ENCODE measurements around the gene VDR.
A peak's percentile ranks its signal among the peaks of the same experiment; 100 is the strongest.

VDR gene

DNA sequence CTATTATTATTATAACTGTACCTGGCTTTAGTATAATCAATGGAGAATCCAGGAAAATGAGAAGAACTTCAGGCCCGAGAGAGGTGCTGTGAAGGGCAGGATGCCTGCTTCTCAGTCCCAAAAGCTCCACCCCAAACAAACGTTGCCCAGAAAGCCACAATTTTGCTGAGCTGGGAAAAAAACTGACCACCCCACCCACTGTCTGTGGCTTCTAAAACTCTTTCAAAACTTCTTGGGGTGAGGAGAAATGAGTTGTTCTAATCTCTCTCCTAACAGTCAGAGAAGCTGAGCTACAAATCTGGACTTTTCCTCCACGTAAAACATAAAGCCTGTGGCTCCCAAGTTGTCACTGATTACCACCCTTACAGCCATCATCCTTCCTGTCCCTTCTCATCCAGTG lies 13.4 kb downstream of the VDR start:
- DNase-seq, result no peak

- DNase-seq, result no peak
These were observed 15.8 kb downstream of the VDR start for GRCh38 chr12:47889040-47889439.

- DNase-seq, result no peak
These were observed 16.5 kb downstream of the VDR start for GRCh38 chr12:47888153-47888819.

- no peak for DNase-seq
These were observed 17.3 kb downstream of the VDR start for GRCh38 chr12:47887529-47887928.

GRCh38 chr12:47886510-47887240 lies 18.1 kb downstream of the VDR start:
- peak; percentile 10 for DNase-seq

GRCh38 chr12:47885566-47885965 lies 19.2 kb downstream of the VDR start:
- no peak for DNase-seq

- no peak for DNase-seq
These were observed 19.7 kb downstream of the VDR start for GRCh38 chr12:47885012-47885501.

GRCh38 chr12:47884501-47884900 lies 20.3 kb downstream of the VDR start:
- no peak for DNase-seq

DNA sequence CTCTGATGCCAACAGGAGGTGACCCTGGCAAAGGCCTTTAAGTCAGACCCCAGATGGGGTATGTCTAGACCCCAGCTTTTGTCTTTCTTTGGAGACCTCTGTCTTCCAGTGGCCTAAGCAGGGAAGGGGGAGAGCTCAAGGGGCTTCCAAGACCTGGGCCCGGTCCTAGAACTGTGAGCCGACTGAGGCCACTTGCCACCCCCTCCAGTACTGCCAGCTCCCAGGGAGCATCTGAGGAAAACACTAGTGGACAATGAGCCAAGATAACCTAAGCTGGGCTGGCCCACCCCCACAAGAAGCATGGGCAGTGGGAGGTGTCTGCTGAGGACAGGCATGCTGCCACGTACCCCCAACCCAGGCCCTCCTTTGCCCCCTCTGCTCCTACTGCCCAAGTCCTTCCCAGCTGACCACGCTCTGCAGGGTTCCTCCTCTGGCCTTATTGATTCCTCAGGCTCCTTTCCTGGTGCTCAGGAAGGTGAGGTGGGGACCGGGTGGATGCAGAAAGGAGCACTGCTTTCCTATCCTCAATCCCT lies 21.1 kb downstream of the VDR start:
- DNase-seq, result no peak

DNA sequence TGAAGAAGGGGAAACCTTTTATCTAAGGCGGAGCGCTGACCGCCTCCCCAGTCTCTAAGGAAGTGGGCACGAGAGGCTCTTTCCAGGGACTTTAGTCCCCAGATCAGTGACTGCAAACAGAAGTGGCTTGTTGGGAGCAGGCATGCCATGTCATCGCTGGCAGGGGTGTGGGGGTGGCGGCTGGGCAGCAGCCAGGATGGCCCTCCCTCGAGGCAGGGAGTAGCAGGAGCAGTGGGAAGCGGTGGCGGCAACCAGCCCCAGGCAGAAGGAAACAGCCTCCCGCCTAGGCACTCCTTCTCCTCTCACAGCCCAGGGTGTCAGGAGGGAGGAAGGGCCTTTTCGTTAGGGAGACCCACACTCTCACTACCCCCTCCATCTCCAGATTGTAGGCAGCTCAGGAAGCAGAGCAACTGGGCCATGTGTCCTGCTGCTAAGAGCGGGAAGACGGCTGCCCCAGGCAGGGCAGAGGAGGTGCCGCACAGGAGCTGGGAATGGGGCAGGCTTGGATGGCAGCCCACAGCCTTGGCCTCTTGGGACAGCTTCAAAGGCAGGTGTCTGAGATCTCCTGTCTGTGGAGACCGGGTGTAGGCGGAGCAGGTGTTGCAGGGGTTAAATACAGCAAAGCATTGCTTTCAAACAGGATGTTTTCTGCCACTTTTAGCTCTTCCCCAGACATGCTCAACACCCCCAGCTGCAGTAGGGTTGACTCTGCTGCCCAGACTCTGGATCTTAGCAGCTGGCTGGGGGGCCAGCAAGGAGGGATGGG lies 21.8 kb downstream of the VDR start:
- DNase-seq, result no peak

DNA sequence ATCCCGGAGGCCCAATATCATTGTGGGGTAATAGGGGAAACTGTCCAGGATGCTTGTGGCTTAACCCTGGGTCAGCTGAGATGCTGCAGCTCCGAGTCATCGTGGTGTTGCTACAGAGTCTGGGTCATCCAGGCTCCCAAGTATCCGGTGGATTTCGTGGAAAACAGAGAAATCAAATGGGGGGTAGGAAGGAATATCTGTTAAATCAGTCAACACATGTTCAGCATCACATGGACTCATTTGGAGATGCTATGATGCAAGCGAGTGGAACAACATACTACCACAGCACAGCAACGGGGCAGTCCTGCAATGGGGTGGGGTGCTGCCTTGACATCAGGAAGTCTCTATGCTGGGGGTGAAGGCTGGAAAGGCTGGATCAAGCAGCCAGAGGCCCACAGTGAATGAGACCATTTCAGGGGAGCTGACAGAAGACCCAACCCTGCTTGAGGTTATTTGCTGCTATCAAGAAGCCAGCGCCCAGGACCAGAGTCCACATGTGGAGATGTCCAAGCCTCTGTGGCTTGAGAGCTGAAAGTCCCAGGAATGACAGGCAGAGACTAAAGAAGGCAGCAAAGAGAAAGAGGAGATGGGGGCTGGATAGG lies 22.9 kb downstream of the VDR start:
- DNase-seq, result peak; percentile 100

DNA sequence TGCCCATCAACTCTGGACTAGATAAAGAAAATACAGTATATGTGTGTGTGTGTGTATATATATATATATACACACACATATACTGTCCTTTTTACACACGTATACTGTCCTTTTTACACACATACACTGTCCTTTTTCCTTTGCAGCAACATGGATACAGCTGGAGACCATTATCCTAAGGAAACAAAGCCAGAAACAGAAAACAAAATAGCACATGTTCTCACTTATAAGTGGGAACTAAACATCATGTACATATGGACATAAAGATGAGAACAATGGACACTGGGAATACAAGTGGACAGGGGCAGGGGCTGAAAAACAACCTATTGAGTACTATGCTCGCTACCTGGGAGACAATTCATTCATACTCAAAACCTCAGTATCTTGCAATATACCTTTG lies 23.7 kb downstream of the VDR start:
- DNase-seq, result no peak

- DNase-seq, result no peak
These were observed 25.8 kb downstream of the VDR start for GRCh38 chr12:47878918-47879481.

DNA sequence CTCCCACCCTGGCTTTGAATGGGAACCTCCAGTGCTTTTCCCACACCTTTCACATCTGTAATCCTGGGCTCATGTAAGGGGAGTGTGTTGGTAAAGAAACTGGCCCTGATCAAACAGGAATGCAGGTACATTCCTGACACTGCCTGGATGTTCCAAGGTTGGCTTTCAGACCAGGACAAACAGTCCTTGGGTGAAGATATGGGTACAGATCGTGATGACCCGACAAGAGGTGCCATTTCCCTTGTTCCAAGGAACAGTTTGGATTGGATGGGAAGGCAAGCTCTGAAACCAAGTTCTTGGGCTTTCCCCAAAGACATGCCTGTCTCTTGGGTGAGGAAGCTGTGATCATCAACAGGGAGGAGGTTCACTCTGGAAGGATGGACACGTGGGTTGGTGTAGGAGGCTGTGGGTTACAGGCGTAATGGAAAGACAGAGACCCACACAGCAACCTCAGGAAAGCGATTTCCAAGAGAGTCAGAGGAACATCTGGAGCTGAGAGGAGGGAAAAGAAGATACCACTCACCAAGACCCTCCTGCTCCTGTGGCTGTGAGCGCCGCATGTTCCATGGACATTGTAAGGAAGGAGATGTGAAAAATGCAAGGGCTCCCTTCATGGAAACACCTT lies 26.4 kb downstream of the VDR start:
- no peak for DNase-seq

DNA sequence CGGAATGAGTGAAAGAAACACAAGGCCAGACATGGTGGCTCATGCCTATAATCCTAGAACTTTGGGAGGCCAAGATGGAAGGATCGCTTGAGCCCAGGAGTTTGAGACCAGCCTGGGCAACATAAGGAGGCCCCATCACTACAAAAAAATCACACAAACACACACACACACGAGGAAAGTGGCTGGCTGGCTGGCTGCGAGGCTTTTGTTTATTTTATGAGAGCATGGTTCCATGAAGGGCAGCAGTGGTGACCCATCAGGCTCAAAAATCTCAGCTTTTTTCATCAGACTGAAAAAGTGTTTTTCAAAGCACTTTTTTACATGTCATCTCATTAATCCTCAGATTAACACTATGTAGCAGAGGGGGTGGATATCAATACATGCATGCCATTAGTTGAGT lies 27.7 kb downstream of the VDR start:
- DNase-seq, result no peak

- no peak for DNase-seq
These were observed 28.3 kb downstream of the VDR start for GRCh38 chr12:47876440-47876960.

- DNase-seq, result no peak
These were observed 28.9 kb downstream of the VDR start for GRCh38 chr12:47875746-47876439.

DNA sequence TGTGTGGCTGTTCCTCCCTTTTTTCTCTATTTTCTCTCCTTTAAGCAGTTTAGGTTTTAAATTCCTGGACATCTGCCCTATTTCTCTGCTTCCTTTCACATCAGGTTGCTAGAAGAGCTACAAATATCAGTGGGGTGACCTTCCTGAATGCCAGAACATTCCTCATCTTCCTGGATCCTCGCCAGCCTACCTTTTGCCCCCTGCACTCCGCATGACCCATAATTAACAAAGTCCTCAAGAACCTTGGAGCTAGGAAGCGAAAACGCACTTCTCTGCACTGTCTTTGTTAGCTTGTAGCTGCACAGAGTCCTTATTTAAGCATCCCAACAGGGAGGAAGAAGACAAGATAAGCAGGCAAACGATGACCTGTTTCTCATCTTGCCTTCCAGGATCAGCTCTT lies 30.5 kb downstream of the VDR start:
- no peak for DNase-seq

DNA sequence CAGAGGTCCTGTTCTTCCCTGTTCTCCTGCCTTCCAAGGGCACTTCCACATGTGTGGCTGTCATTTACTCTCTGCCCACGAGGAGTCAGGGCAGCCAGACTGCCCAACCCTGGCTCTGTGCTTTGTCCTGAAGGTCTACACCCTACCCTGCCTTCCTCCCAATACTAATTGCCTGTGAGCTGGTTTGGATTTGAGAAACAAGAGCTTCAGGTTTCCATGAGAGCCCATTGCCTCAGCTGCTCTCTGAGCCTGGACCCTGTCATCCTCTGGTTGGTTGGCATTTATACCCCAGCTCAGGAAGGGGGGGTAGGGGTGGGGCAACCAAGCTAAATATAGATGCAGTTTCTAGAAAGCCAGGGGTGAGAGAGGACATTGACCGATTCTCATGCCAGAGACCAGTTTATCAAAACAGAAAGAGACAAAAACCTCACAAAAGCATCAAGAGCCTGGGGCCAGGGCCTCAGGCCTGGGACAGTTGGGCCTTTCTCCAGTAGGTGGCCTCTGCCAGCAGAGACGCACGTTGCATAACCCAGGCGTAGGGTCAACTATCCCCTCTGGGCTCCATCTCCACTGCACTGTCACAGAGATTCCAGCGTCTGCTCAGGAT lies 34.5 kb downstream of the VDR start:
- DNase-seq, result peak; percentile 26

DNA sequence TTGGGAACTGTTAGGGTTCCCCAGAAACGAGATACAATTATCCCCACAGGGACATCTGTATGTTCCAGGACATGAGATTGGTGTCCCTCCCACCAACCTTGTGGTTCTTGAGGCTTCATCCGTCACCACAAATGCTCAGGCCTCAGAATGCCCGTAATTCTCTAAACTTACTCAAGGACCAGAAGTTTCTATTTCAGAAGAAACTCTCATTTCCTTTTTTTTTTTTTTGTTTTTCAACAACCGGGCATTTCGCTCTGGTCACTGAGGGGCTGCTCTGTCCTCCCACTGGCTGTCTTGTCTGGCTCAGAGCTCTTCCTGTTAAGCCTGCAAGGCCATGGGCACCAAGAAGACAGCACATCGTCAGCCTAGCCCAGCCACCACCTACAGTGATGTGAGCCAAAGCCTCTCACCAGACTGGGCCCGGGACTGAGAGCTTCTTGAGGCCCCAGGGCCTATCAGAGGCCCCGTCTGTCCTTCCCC lies 36.2 kb downstream of the VDR start:
- DNase-seq, result no peak

DNA sequence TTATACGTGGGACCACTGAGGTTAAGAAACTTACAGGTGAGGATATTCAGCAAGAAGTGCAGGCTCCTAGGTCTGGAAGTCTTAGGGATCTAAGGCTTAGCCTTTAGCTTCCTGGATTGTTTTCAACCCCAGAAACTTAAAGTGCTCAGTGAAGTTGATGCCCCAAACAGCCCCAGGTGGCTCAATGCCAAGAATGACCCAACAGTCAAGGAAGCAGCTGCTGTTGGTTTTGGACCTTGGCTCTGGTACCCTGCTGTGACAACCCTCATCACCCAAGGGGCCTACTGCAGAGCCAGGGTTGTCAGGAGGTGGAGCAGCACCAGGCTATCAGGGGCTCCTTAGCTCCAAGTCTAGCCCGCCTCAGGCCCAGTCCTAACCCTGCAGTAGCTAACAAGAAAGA lies 36.8 kb downstream of the VDR start:
- DNase-seq, result peak; percentile 2
